HG03095 (cell line): ENCODE results near the gene MACROH2A1.

Experiments used
- ATAC-seq: cut with Tn5 transposase; IDR thresholded peaks from one replicate; pipeline ENCODE4 v1.9.1; 2021; ENCODE audit warnings: moderate library complexity; ENCODE audit not compliant: unreplicated experiment

Gene MACROH2A1

DNA sequence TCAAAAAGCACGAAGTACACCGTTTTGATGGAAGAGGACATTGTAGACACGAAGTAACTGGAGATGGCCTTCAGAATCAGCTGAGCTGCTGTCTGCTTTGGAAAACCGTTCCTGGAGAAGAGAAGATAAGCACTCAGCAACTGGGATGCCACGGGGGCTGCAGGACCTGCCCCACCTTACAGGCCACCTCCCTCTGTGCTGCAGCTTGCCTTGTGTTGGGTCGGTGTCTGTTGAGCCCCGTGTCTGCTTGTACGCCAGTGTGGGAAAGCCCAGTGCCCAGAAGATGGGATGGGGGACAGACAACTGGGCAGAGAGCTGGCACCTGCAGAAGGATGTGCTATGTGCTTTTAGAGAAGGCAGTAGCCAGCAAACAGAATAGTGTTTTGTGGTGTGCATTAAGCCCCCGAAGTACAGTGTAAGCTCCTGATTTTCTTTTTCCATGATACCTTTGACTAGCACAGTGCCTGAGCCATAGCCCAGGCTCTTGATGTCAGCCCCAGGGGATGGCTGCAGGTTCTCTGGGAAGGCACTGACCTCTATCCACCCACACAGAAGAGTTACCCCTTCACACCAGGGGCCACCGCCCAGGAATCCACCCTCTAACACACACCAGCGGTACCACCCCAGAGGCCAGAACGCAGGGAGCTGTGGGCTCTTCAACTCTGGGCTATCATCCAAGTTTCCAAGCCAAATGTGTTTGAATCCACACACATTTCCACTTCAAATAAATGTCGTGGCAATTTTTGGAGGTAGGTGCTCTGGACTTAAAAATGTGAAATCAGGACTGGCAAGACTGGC lies 63.8 kb downstream of the MACROH2A1 start:
- ATAC-seq, result no peak

DNA sequence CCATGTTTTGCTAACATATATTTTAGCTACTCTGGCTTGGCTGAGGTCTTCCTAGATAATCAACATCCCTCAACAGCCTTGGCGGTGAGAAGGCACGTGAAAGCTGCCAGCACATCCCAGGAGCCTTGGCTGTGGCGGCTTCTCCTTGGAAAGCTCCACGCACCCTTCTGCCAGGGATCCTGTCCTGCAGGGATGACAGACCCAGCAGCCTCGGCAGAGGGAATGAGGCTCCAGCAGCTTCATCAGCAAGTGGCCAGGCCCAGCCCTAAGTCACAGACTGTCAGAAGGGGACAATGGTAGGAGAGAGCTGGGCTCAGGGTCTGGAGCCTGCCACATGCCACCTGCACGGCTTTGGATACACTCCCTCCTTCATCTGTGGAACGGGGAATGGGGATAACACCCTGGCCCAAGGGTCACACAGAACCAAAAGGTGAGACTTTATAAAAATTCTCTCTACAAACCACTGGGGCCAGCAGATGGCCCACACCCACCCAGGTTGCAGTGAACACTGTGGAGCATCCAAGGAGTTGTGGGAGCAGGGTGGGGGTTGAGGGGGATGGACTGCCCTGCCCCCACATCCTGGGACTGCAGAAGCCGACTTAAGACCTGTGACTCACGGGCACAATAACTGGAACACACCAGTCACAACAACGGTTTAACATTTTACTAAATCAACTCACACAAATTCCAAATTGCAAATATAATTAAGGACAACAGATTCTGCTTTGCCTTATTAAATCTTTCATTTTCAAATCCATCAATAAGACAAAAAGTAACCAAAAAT lies 65.1 kb downstream of the MACROH2A1 start:
- no peak for ATAC-seq

DNA sequence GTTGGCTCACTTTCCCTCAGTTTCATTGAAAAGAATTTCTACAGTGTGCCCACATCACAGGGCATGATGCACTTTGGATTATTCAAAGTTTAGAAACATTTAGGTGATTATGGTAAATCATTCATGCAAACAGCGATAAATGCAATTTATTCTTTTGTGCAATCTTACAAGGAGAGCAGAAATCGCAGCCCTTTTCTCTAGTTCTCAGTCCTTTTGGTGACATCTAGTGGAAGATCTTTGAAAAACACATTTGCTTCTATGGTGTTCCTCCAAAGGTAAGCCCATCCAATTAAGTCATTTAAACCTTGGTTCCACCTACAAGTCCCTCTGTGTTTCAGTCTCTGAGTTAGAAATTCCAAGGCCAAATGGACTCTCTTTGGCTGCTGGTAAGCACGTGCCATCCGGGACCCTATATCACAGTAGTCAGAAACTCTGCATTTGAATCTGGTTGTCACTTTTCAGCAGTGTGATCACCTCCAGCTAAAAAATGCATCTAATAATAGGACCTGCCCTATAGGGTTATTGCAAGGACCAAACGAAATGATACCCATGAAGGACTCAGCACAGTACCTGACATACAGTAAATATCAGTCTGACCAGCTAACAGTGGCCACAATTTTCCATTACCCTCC lies 66.4 kb downstream of the MACROH2A1 start:
- ATAC-seq, result no peak

DNA sequence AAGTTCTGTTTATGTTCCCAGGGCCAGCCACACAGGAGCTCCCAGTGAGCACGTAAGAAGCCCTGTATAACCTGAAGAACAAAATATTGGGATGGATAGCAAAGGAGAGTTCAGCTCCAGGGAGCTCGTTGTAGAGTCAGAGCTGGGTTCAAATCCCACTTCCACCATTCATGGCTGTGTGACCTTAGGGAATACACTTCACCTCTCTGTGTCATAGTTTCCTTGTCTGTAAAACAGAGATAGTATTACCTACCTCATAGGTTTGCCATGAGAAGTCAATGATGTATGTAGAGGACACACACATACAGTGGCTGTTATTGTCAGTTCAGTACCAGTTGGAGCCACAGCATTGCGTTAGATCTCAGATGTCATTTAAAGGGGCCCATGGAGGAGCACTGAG lies 67.4 kb downstream of the MACROH2A1 start:
- ATAC-seq, result no peak

DNA sequence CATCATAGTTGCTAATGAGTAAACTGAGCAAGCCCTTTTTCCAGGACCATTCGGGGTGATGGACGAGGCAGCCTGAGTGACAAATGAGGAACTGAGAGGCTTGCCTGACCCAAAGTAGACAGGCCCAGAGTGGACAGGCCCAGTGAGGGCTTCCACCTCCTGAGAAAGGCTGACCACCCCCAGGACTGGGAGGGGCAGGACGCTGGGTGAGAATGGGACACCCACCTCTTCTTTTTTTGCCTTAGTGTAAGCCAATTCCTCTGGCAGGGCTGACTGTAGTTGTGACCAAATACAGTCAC lies 68.3 kb downstream of the MACROH2A1 start:
- no peak for ATAC-seq

DNA sequence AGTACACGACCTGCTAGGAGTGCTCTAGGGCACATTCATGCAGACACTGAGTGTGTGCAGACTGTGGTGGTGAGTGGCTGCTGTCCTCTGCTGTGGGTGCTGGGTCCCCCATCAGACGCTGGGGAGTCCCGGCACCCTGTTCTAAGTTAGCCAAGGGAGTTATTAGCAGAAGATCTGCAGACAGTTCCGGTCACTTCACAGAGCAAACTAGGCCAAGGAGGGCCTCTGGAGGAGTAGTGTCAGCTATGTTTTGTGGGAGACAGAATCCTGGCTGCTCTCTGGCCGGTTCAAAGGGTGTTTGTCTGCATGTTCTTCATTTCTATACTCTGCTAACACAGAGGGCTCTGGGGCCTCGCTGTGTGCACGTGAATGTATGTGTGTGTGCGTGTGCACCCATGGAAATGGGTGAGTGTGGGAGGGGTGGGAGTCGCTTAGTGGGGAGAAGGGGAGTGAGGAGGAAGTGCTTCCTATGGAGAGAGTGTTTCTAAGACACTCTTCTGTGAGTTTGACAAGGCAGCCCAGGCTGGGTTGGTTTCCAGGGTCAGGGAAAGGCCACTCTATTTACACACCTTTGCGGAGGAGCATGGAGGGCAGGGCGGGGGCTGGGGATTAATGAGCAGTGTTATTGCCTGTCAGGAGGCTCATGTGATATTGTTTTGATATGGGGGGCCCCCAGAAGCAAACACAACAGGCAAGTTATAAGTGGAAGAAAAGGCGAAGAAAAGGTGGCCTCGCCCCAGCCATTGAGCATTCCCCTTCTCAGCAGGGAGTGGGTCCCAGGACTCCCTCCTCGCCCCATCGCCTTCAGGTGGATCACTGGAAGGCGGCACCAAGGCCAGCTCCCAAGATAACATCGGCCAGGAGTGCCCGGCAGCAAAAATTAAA lies 68.9 kb downstream of the MACROH2A1 start:
- ATAC-seq, result no peak

DNA sequence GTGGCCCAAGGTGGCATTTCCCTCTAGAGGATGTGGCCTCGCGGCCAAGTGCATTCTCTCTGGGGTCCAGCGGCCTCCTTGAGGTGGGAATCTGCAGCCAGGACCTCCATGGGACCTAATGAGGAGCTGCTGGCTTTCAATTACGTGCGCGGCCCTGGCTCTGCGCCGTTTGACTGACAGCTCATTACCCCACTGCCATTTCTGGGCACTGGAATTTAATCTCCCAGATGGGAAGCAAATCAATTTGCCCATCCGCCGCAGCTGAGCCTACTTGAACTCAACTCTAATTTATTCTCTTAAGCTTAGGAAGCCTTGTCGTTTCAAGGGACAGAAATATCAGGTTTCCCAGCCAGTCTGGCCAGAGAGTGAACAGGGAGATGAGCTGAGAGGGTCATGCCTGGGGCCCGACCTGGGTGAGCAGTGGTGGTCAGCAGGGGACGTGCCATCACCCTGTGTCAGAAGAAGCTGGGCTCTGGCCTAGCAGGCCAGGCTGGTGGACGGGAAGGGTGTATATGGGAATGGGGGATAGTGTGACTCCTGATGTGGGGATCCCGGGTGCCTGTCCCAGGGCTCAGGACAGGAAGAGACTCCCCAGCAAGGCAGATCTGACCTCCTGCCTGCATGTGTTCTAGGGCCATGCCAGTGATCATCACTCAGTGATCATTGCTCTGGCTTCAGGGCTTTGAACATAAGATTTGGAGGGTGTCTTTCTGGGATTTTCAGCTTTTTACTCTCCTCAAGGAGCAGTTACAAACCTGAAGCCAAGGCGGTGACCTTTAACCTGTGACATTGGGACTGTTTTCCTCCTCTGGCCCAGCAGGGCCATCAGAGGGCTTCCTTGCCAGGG lies 69.7 kb downstream of the MACROH2A1 start:
- ATAC-seq, result no peak

DNA sequence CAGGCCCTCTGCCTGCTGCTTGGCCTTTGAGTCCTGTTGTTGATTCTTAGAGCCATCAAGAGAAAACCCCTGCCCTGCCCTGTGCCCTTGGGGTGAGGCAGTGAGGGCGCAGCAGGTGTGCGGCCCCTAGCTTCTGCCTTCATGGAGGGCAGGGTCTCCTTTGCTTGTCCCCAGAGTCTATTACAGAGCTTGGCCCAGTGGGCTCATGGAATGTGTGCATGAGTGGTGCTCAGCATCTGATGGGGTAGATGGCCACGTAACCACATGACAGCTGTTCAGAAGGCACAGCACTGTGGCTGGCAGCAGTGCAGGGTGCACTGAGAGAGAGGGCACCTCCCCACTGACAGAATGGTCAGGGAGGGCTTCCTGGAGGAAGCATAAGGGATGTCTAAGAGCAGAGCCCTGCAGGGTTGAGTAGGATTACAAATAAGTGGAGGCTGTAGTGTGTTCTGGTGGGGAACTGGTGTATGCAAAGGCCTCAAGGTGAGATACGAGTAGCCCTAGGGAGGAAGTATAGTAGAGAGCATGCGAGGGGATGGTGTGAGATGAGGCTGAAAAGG lies 70.8 kb downstream of the MACROH2A1 start:
- no peak for ATAC-seq

- ATAC-seq, result no peak
These were observed 71.5 kb downstream of the MACROH2A1 start for GRCh38 chr5:135327429-135328127.

DNA sequence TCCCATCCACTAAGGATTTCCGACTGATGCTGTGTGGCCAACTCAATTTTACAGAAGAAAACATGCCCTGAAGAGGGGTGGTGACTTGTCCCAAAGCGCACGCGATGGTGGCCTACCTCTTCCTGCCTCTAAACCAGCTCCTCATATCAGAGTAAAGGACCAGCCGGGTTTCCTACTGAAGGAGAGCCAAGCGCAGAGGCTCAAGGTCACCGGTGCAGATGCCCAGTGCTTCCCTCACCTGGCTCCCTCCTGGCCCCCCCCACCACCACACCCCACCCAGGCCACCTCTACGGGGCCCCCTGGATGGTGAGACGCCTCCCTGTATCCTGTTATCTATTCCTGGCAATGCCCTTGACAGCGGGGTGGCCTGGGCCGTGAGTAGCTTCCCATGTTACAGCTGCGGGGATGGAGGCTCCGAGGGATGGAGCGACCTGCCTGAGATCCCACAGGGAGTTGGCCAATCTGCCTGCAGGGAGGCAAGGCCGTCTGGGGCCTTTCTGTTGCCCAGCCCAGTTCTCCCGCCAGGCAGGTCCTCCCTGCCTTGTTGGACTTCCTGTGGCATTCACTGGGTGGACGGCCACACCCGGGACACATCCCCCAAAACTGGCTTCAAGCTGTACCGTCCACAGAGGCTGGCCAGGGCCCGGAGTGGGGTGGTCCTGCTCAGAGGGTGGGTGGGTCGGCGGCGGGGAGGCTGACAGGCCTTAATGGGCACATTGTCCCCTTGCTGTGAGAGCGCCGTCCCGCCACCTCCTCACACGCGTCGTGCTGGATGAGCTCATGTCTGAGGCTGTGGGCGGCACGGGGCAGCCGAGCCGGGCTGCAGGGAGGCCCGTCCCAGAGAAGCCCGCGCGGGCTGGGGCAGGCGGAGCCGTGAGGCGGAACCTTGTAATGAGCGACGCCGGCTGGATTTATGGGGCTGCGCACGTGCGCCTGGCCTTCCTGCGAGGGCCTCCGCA lies 72.5 kb downstream of the MACROH2A1 start:
- no peak for ATAC-seq

DNA sequence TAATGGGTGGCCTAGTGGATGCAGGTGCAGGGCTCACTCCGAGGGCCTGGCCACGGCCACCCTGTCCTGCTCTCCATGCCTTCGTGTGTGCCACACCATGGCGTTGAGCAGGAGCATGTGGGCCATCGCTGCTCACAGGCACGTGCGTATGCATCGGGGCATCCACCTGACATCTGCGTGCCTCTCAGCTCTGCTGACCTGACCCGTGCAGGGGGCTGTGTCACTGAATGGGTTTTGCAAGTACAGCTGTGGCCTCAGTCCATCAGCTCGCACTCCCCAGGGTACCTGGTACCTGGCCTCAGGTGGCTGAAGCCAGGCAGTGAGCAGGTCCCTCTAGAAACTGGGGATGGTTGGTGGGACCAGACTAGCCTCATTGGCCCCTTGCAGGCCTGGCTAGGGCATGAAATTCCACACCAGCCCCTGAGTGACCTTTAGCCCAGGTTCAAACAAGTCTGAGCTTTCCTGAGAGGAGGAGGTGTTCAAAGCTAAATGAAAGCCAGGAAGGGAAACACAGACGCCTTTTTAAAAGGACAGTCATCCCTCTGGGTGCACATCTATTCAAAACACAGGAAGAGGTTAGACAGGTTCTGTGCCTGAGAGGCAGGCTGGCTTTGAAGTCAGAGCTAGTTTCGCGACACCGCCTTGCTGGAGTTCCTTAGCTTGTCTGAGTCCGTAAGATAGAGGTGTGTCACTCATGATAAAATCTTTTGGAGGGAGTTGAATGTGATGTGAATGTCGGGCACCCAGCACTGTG lies 74.0 kb downstream of the MACROH2A1 start:
- ATAC-seq, result no peak

DNA sequence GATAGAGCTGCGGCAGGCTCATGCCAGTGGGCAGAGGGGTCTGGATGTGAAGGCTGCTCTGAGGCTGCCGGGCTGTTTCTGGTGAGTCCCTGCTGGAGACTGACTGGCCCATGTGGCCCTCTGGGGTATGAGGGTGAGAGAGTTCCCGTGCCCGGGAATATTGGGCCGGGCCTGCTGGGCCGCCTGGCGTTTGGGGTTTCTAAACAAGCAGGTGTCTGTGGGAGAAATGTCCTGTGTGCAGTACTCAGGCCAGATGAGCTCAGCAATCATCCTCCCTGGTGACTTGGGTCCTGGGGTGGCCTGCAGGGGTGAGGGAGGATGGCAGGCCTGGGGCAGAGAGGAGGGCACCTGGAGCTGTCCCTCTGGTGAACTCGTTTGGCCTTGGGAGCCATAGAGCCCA lies 74.9 kb downstream of the MACROH2A1 start:
- no peak for ATAC-seq

DNA sequence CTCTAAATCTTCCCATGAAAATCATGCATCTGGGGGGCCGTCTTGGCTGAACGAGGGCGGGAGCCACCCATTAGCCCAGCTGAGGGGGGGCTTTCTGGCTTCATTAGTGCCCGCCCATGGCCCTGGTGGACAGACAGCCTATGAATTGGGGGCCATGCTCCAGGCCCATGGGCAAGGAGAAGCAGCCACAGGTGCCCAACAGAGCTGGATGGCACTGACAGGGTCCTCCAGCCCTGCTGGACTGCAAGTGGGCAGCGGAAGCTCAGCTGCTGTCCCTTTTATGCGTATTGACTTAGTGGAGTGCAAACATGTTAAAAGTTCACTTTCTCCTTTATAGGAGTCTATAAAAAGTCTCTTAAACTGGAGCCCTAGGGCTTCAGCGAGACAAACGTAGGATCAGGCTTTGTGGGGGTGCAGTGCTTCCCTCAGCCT lies 75.3 kb downstream of the MACROH2A1 start:
- ATAC-seq, result no peak

GRCh38 chr5:135323227-135323626 lies 75.8 kb downstream of the MACROH2A1 start:
- ATAC-seq, result no peak

- ATAC-seq, result no peak
These were observed 76.3 kb downstream of the MACROH2A1 start for GRCh38 chr5:135322744-135323143.

DNA sequence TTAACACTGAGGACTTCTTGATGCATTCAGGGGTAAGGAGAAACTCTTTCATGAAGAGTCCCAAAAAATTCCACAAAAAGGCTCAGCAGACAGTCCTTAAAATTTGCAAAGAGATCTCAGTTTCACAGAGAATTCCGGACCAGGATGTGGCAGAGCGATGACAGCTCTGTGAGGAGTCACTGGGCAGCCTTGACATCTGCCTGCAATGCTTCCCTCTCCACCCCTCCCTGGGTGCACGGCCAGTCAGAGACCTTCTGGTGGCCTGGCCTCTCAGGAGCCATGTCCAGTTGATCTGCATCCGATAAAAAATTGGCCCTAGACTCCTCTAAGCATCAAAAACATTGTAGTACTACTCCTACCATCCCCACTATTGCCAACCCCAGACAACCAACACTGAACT lies 76.8 kb downstream of the MACROH2A1 start:
- no peak for ATAC-seq

- no peak for ATAC-seq
These were observed 78.1 kb downstream of the MACROH2A1 start for GRCh38 chr5:135320718-135321484.
